GM21515 (cell line): ENCODE measurements around the gene STX7.

Experiments used
- ATAC-seq: cut with Tn5 transposase; IDR thresholded peaks from one replicate; pipeline ENCODE4 v1.9.1; 2021; ENCODE audit not compliant: unreplicated experiment

Gene STX7

GRCh38 chr6:132506869-132507808 lies 5.8 kb downstream of the STX7 start:
- ATAC-seq, result no peak

- ATAC-seq, result no peak
Measured at GRCh38 chr6:132506461-132506860, 6.5 kb downstream of the STX7 start.

GRCh38 chr6:132505158-132505557 lies 7.8 kb downstream of the STX7 start:
- ATAC-seq, result peak; percentile 49

GRCh38 chr6:132504757-132505156 lies 8.2 kb downstream of the STX7 start:
- ATAC-seq, result no peak

- ATAC-seq, result no peak
Measured at GRCh38 chr6:132499757-132500156, 13.2 kb downstream of the STX7 start.

- ATAC-seq, result peak; percentile 52
Measured at GRCh38 chr6:132498638-132499037, 14.3 kb downstream of the STX7 start.

- no peak for ATAC-seq
Measured at GRCh38 chr6:132496519-132497180, 16.3 kb downstream of the STX7 start.

GRCh38 chr6:132495604-132496079 lies 17.3 kb downstream of the STX7 start:
- ATAC-seq, result peak; percentile 43

- no peak for ATAC-seq
Measured at GRCh38 chr6:132494954-132495353, 18.0 kb downstream of the STX7 start.

GRCh38 chr6:132491881-132492280 lies 21.0 kb downstream of the STX7 start:
- ATAC-seq, result no peak

- ATAC-seq, result no peak
Measured at GRCh38 chr6:132491303-132491702, 21.6 kb downstream of the STX7 start.

- peak; percentile 60 for ATAC-seq
Measured at GRCh38 chr6:132490478-132491204, 22.3 kb downstream of the STX7 start.

- peak; percentile 39 for ATAC-seq
Measured at GRCh38 chr6:132490024-132490423, 22.9 kb downstream of the STX7 start.

- no peak for ATAC-seq
Measured at GRCh38 chr6:132489376-132489775, 23.5 kb downstream of the STX7 start.

GRCh38 chr6:132487762-132488161 lies 25.2 kb downstream of the STX7 start:
- no peak for ATAC-seq

GRCh38 chr6:132484680-132485018 lies 28.3 kb downstream of the STX7 start:
- ATAC-seq, result no peak

- ATAC-seq, result peak; percentile 55
Measured at GRCh38 chr6:132483779-132484679, 28.9 kb downstream of the STX7 start.

GRCh38 chr6:132482581-132482980 lies 30.3 kb downstream of the STX7 start:
- no peak for ATAC-seq

- no peak for ATAC-seq
Measured at GRCh38 chr6:132481189-132481588, 31.7 kb downstream of the STX7 start.

GRCh38 chr6:132479131-132479530 lies 33.8 kb downstream of the STX7 start:
- ATAC-seq, result no peak
